Stimulated activated CD8-positive, alpha-beta memory T cell treated with anti-CD3 and anti-CD28 coated beads, Interleukin-2, amount 100 ng/mL, for 48 hours (primary cell): ENCODE results near the gene NLRP11.
"Not testable (repeated sequence)": the region's sequence is repeated elsewhere in the genome, so short reads cannot be mapped to it uniquely, and the experiment has no call there.

Source experiments
- DNase-seq, 2 donors: peaks; one replicate each; pipeline ENCODE4 v3.0.0-alpha.2; 2020; ENCODE audit warnings: low read depth in 2 of 2

NLRP11 gene

DNA sequence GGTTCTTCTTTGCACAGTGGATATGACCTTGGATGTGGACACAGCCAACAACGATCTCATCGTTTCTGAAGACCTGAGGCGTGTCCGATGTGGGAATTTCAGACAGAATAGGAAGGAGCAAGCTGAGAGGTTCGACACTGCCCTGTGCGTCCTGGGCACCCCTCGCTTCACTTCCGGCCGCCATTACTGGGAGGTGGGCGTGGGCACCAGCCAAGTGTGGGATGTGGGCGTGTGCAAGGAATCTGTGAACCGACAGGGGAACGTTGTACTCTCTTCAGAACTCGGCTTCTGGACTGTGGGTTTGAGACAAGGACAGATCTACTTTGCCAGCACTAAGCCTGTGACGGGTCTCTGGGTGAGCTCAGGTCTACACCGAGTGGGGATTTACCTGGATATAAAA, 53.5 kb downstream of the NLRP11 start:
- no peak for DNase-seq

DNA sequence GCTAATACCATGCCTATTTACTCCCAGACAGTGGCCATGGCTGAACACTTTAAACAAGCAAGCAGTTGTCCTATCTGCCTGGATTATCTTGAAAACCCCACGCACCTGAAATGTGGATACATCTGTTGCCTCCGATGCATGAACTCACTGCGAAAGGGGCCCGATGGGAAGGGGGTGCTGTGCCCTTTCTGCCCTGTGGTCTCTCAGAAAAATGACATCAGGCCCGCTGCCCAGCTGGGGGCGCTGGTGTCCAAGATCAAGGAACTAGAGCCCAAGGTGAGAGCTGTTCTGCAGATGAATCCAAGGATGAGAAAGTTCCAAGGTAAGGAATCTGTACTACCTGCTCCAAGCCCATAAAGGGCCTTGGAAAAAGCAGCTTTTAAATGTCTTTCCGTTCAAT, 54.3 kb downstream of the NLRP11 start:
- DNase-seq: no peak

DNA sequence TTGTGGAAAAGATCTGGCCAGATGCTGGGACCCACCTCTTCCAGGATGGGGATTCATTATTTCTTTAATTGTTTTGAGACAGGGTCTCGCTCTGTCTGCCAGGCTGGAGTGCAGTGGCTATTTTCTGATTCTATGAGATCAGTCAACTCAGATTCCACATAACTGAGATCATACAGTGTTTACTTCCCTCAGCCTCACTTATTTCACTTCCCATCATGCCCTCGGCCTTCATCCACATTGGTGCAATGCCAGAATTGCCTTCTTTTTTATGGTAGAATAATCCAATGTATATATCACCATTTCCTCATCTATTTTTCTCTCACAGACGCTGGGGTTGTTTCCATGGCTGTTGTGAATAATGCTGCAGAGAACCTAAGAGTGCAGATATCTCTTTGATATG, 62.2 kb downstream of the NLRP11 start:
- not testable (repeated sequence) for DNase-seq

DNA sequence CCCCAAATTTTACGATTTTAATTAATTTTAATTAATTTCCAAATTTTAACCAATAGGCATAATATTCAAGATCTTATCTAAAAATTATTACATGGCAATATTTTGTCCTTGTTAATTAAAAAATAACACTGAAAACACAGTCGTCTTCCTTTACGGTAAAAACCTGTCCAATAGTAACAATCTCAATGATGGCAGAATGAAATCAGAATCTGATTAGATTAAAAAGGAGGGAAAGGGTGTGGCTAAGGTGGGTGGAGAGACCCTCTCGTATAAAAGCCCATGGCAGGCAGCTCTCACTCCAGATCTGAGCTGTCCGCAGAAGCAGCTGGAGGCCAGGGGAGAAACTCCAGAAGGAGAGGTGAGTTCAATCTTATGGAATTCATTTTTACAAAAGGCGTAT, 63.0 kb downstream of the NLRP11 start, which contains the start of gene RFPL4AL1:
RFPL4AL1 (plus strand) TSS at position 301 of the 400 bp plus-strand sequence. CDS start 2,687 bp downstream, outside the sequence.
- DNase-seq: not testable (repeated sequence)

DNA sequence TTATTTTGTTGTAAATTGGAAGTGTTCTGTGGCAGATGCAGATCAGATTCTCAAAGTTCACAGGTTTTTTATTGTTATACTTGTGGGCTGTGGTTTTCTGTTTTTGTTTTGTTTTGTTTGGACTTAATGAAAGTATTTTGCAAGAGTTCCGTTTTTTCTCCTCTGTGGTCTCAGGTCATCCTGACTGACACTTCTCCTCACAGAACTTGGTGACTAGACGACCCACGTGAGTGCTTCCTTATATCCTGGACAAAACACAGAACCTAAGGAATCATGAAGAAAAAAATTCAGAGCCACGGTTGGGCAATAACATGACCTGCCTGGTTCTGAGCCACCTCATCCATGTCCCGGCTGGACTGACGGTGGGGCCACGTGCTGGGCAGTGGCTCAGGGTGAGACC, 65.3 kb downstream of the NLRP11 start:
- DNase-seq: no peak

DNA sequence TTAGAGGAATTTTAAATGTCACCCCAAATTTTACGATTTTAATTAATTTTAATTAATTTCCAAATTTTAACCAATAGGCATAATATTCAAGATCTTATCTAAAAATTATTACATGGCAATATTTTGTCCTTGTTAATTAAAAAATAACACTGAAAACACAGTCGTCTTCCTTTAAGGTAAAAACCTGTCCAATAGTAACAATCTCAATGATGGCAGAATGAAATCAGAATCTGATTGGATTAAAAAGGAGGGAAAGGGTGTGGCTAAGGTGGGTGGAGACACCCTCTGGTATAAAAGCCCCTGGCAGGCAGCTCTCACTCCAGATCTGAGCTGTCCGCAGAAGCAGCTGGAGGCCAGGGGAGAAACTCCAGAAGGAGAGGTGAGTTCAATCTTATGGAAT, 73.0 kb downstream of the NLRP11 start, which contains the start of gene RFPL4A:
RFPL4A (plus strand) TSS at position 301 of the 400 bp plus-strand sequence. CDS start 2,704 bp downstream, outside the sequence.
- DNase-seq: not testable (repeated sequence)

DNA sequence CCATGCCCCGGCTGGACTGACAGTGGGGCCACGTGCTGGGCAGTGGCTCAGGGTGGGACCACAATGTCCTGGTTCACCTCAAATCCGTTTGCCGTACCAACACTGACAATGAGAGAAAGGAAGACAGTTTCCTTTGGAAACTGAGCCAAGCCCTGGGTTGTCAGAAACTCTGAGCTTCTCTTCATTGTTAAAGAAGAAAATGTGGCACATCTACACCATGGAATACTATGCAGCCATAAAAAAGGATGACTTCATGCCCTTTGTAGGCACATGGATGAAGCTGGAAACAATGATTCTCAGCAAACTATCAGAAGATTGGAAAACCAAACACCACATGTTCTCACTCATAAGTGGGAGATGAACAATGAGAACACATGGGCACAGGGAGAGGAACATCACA, 75.0 kb downstream of the NLRP11 start:
- DNase-seq: not testable (repeated sequence)

DNA sequence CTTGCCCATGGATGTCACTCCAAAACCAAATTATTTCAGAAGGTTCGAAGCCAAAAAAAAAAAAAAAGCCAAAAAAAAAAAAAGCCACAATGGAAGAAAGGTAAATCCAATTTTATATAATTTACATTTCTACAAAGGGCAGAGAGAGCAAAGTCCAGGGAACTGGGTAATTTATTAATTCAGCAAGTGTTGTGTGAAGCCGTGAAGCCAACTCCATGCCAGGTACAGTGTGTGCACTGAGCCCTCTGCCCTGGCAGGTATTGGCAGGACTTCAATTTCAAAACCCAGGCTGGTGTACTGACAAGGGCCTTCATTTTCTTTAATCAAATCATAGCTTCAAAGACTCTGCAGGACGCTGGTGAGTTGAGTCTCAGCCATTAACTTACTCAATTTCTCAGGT, 78.4 kb downstream of the NLRP11 start:
- DNase-seq: no peak

DNA sequence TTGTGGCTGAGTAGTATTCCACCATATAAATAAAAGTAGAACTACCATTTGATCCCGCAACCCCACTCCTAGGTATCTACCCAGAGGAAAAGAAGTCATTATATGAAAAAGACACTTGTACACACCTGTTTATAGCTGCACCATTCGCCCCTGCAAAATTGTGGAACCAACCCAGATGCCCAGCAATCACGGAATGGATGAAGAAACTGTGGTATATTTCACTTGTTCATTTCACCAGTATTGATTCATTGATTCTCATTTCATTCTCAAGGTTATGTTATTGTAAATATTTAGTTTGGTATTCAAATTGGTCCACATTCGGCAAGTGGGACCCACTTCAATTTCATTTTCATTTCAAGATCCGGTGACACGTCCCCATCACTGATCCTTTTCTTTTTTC, 81.1 kb downstream of the NLRP11 start:
- no peak for DNase-seq

DNA sequence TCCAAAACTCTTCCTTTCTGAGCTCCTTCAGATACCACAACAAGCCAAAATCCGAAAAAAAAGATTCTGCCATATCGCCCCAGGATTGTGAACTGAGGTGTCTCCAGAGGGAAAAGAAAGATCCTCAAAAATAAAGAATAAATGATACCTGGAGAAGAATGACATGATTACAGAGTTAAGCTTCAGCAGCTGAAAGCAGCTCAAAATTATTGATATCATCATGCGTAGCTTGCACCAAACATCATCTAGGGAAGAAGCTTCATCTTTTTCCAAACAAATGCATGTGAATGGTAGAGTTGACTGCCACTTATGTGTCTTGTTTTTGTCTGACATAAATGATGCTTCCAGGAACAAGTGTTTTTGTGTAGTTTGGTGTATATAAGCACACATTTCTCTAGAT, 93.5 kb downstream of the NLRP11 start, which contains the start of gene NLRP9:
NLRP9 (minus strand) TSS at position 101 of the 400 bp plus-strand sequence; CDS start at position 73, 28 bp downstream.
- DNase-seq: no peak
